Liver (tissue), 9 donors: ENCODE results near the gene COX7A2. TPM values are rescaled to one million over a fixed set of nuclear protein-coding genes. Genes with fewer than 3 reads are reported as not detected.

Source experiments
- DNase-seq: peaks from one replicate; pipeline ENCODE4 v3.0.0-alpha.2; 2017; ENCODE audit warnings: low spot score
- H3K27ac ChIP-seq, 2 donors: one replicate each; pipeline ENCODE4 v1.7.0; 2013; ENCODE audit warnings: inconsistent platforms in 2 of 2, low read length in 2 of 2, control low read depth in 1 of 2, low read depth in 1 of 2, mild to moderate bottlenecking in 1 of 2
- H3K27me3 ChIP-seq, 4 donors: one replicate each; pipeline versions ENCODE4 v1.6.1 to v1.7.0; 2013; ENCODE audit warnings: low read length in 3 of 4, inconsistent platforms in 1 of 4, mild to moderate bottlenecking in 1 of 4, moderate library complexity in 1 of 4; ENCODE audit not compliant: control insufficient read depth in 4 of 4, insufficient read depth in 4 of 4
- H3K36me3 ChIP-seq, 4 donors: one replicate each; pipeline versions ENCODE4 v1.6.1 to v1.7.0; 2013; ENCODE audit warnings: low read length in 3 of 4, mild to moderate bottlenecking in 3 of 4, low read depth in 1 of 4, moderate library complexity in 1 of 4; ENCODE audit not compliant: control insufficient read depth in 4 of 4, insufficient read depth in 3 of 4
- H3K4me1 ChIP-seq, 4 donors: one replicate each; pipeline versions ENCODE4 v1.6.1 to v1.7.0; 2013; ENCODE audit warnings: low read length in 3 of 4, mild to moderate bottlenecking in 3 of 4, moderate library complexity in 1 of 4; ENCODE audit not compliant: control insufficient read depth in 4 of 4, insufficient read depth in 4 of 4
- H3K4me3 ChIP-seq, 3 donors: one replicate each; pipeline versions ENCODE4 v1.6.1 to v1.7.0; 2013; ENCODE audit warnings: low read length in 3 of 3, control low read depth in 1 of 3, low read depth in 1 of 3, mild to moderate bottlenecking in 1 of 3
- H3K9ac ChIP-seq, 2 donors: one replicate each; pipeline ENCODE4 v1.7.0; 2013; ENCODE audit warnings: low read length in 2 of 2, mild to moderate bottlenecking in 2 of 2, moderate library complexity in 2 of 2, control low read depth in 1 of 2, low read depth in 1 of 2
- H3K9me3 ChIP-seq, 4 donors: one replicate each; pipeline versions ENCODE4 v1.6.1 to v1.7.0; 2013; ENCODE audit warnings: low read length in 3 of 4; ENCODE audit not compliant: control insufficient read depth in 4 of 4
- EGR1 ChIP-seq, 2 donors: IDR thresholded peaks; 2 replicates each; pipeline ENCODE4 v1.6.1; 2016 to 2018; ENCODE audit warnings: antibody characterized with exemption in 2 of 2, low read depth in 2 of 2
- FOXA1 ChIP-seq: IDR thresholded peaks from 2 replicates; pipeline ENCODE4 v1.6.1; 2016; ENCODE audit warnings: antibody characterized with exemption
- FOXA2 ChIP-seq: IDR thresholded peaks from 2 replicates; pipeline ENCODE4 v1.6.1; 2016; ENCODE audit warnings: antibody characterized with exemption
- GABPA ChIP-seq, 2 donors: IDR thresholded peaks in 1 of 2; conservative IDR thresholded peaks in 1 of 2; 2 replicates each; pipeline ENCODE4 v1.6.1; 2016; ENCODE audit warnings: antibody characterized with exemption in 2 of 2, mild to moderate bottlenecking in 1 of 2, moderate library complexity in 1 of 2
- HNF4A ChIP-seq, 2 donors: conservative IDR thresholded peaks; 2 replicates each; pipeline ENCODE4 v1.6.1; 2016; ENCODE audit warnings: antibody characterized with exemption in 2 of 2, mild to moderate bottlenecking in 2 of 2
- HNF4G ChIP-seq: IDR thresholded peaks from 2 replicates; pipeline ENCODE4 v1.6.1; 2016; ENCODE audit warnings: antibody characterized with exemption
- JUND ChIP-seq, 2 donors: IDR thresholded peaks; 2 replicates each; pipeline ENCODE4 v1.6.1; 2016; ENCODE audit warnings: antibody characterized with exemption in 2 of 2
- NR2F2 ChIP-seq: IDR thresholded peaks from 2 replicates; pipeline ENCODE4 v1.6.1; 2016; ENCODE audit warnings: antibody characterized with exemption
- RAD21 ChIP-seq, 2 donors: IDR thresholded peaks; 2 replicates each; pipeline ENCODE4 v1.6.1; 2016; ENCODE audit warnings: antibody characterized with exemption in 2 of 2, mild to moderate bottlenecking in 2 of 2
- RXRA ChIP-seq, 2 donors: IDR thresholded peaks; 2 replicates each; pipeline ENCODE4 v1.6.1; 2017 to 2018; ENCODE audit warnings: antibody characterized with exemption in 2 of 2, mild to moderate bottlenecking in 1 of 2
- SP1 ChIP-seq: IDR thresholded peaks from 2 replicates; pipeline ENCODE4 v1.6.1; 2018; ENCODE audit warnings: antibody characterized with exemption, mild to moderate bottlenecking
- TAF1 ChIP-seq: conservative IDR thresholded peaks from 2 replicates; pipeline ENCODE4 v1.6.1; 2016; ENCODE audit warnings: antibody characterized with exemption, mild to moderate bottlenecking
- YY1 ChIP-seq: IDR thresholded peaks from 2 replicates; pipeline ENCODE4 v1.6.1; 2016; ENCODE audit warnings: antibody characterized with exemption, mild to moderate bottlenecking
- WGBS: extraction: QIAGEN DNeasy Blood & Tissue Kit; methylation state at CpG from one replicate; pipeline ENCODE4 v1.1.7; 2013; 5-methylcytosine and 5-hydroxymethylcytosine counted together
- polyA plus RNA-seq, 2 donors: library from polyadenylated mRNA; stranded (reverse) in 1 of 2; unstranded in 1 of 2; fragments of 200-250 nt in 1 of 2; fragments of >200 nt in 1 of 2; fragmentation: Nextera tagmentation in 1 of 2; extraction: Ambion mirVana in 1 of 2; gene quantifications; one replicate each; pipeline versions ENCODE4 v1.2.1 to v1.2.3, GENCODE V29; 2013 to 2015
- total RNA-seq, 2 donors: library from RNA; depleted of rRNA; stranded (reverse); fragments of >200 nt; gene quantifications; one replicate each; pipeline ENCODE4 v1.2.3, GENCODE V29; 2014
- TF ChIP-seq, protein P1 (sequence below): fragments of 150-350 bp; IDR thresholded peaks from 2 replicates; pipeline ENCODE4 v1.5.1; 2017; ENCODE audit warnings: improper control_type of control experiment, low read depth, low read length; ENCODE audit not compliant: missing input control
- TF ChIP-seq, protein P2 (sequence below): IDR thresholded peaks from 2 replicates; pipeline ENCODE4 v1.6.1; 2016; ENCODE audit warnings: antibody characterized with exemption
- TF ChIP-seq, protein P3 (sequence below): IDR thresholded peaks from 2 replicates; pipeline ENCODE4 v1.6.1; 2016; ENCODE audit warnings: antibody characterized with exemption, mild to moderate bottlenecking
- TF ChIP-seq, protein P4 (sequence below): IDR thresholded peaks from 2 replicates; pipeline ENCODE4 v1.6.1; 2016; ENCODE audit warnings: antibody characterized with exemption
- TF ChIP-seq, protein P5 (sequence below): IDR thresholded peaks from 2 replicates; pipeline ENCODE4 v1.6.1; 2016; ENCODE audit warnings: antibody characterized with exemption
- donor health status: healthy.
- donor health status: healthy.
- donor health status: healthy.
- donor health status: healthy.
- donor health status: healthy.

COX7A2 gene
- total and polyA plus RNA-seq, 4 donors: 69.8 to 583 (median 289) TPM

DNA sequence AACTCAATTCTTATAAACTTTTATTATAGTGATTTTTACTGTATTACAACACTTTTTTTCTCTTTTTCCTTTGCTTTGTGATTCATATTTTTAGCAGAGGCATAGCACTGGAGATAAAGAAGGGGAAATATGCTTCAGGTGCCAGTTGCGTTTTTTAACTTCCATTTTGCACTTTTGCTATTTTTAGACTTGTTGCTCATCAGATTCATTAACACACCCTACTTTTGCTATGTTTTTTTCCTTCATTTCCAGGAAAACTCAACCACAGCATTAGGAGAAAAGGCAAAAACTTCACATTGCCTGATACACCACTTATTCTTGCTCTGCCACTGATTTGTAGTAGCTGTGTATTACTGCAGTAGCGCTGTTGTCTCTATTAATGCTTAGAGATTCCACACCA, 49.0 kb upstream of the COX7A2 start:
- no peak overlapping the region for H3K27ac ChIP-seq
- no peak overlapping the region for H3K4me3 ChIP-seq
- H3K4me1 ChIP-seq: no peaks in the 10 kb centered on the region
- peaks cover 0 to 3% (median 0%) of the 10 kb centered on the region in 4 donors for H3K36me3 ChIP-seq
- H3K9ac ChIP-seq: no peak overlapping the region
- no peaks in the 10 kb centered on the region for H3K27me3 ChIP-seq
- no peak for DNase-seq
- 91% methylated on average over 2 of the region's 2 CpGs for WGBS
- TF ChIP-seq HNF4A (conservative IDR thresholded peaks at IDR 0.05) (no peak), GABPA (IDR thresholded peaks at IDR 0.05 in 1 of 2, conservative IDR thresholded peaks at IDR 0.05 in 1 of 2) (no peak), FOXA1 (no peak), JUND (IDR thresholded peaks at IDR 0.05) (no peak), YY1 (no peak), FOXA2 (no peak), NR2F2 (no peak), RAD21 (IDR thresholded peaks at IDR 0.05) (no peak), SP1 (no peak), TAF1 (no peak), RXRA (IDR thresholded peaks at IDR 0.05) (no peak), HNF4G (no peak), EGR1 (IDR thresholded peaks at IDR 0.05; ENCODE audit: low read depth in 2 of 2) (no peak)
- TF ChIP-seq, protein P1, sequence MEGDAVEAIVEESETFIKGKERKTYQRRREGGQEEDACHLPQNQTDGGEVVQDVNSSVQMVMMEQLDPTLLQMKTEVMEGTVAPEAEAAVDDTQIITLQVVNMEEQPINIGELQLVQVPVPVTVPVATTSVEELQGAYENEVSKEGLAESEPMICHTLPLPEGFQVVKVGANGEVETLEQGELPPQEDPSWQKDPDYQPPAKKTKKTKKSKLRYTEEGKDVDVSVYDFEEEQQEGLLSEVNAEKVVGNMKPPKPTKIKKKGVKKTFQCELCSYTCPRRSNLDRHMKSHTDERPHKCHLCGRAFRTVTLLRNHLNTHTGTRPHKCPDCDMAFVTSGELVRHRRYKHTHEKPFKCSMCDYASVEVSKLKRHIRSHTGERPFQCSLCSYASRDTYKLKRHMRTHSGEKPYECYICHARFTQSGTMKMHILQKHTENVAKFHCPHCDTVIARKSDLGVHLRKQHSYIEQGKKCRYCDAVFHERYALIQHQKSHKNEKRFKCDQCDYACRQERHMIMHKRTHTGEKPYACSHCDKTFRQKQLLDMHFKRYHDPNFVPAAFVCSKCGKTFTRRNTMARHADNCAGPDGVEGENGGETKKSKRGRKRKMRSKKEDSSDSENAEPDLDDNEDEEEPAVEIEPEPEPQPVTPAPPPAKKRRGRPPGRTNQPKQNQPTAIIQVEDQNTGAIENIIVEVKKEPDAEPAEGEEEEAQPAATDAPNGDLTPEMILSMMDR: no peak
- TF ChIP-seq, protein P2, sequence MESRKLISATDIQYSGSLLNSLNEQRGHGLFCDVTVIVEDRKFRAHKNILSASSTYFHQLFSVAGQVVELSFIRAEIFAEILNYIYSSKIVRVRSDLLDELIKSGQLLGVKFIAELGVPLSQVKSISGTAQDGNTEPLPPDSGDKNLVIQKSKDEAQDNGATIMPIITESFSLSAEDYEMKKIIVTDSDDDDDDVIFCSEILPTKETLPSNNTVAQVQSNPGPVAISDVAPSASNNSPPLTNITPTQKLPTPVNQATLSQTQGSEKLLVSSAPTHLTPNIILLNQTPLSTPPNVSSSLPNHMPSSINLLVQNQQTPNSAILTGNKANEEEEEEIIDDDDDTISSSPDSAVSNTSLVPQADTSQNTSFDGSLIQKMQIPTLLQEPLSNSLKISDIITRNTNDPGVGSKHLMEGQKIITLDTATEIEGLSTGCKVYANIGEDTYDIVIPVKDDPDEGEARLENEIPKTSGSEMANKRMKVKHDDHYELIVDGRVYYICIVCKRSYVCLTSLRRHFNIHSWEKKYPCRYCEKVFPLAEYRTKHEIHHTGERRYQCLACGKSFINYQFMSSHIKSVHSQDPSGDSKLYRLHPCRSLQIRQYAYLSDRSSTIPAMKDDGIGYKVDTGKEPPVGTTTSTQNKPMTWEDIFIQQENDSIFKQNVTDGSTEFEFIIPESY: no peak
- TF ChIP-seq, protein P3, sequence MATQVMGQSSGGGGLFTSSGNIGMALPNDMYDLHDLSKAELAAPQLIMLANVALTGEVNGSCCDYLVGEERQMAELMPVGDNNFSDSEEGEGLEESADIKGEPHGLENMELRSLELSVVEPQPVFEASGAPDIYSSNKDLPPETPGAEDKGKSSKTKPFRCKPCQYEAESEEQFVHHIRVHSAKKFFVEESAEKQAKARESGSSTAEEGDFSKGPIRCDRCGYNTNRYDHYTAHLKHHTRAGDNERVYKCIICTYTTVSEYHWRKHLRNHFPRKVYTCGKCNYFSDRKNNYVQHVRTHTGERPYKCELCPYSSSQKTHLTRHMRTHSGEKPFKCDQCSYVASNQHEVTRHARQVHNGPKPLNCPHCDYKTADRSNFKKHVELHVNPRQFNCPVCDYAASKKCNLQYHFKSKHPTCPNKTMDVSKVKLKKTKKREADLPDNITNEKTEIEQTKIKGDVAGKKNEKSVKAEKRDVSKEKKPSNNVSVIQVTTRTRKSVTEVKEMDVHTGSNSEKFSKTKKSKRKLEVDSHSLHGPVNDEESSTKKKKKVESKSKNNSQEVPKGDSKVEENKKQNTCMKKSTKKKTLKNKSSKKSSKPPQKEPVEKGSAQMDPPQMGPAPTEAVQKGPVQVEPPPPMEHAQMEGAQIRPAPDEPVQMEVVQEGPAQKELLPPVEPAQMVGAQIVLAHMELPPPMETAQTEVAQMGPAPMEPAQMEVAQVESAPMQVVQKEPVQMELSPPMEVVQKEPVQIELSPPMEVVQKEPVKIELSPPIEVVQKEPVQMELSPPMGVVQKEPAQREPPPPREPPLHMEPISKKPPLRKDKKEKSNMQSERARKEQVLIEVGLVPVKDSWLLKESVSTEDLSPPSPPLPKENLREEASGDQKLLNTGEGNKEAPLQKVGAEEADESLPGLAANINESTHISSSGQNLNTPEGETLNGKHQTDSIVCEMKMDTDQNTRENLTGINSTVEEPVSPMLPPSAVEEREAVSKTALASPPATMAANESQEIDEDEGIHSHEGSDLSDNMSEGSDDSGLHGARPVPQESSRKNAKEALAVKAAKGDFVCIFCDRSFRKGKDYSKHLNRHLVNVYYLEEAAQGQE: no peak
- TF ChIP-seq, protein P4, sequence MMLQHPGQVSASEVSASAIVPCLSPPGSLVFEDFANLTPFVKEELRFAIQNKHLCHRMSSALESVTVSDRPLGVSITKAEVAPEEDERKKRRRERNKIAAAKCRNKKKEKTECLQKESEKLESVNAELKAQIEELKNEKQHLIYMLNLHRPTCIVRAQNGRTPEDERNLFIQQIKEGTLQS: no peak
- H3K9me3 ChIP-seq: no peaks in the 10 kb centered on the region

DNA sequence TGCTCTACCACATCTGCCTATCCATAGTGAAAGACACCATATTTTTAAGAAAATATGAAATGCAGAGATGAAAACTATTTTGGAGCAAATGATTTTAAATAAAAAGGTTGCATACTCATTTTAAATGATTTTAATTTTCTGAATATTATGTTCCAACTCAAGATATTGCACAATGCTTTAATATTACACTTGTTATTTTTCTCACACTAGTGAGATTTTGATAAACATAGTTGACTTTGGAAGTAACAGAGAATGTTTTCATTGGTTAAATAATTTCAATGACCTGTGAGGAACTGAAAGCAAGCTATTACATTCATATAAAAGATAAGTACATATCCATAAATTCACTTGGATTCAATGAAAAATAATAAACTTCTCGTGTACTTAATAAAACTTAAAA, 48.1 kb upstream of the COX7A2 start:
- WGBS: 87% methylated on average over 1 of the region's 1 CpG
- no peak overlapping the region for H3K27ac ChIP-seq
- H3K27me3 ChIP-seq: no peaks in the 10 kb centered on the region
- TF ChIP-seq, protein P5, sequence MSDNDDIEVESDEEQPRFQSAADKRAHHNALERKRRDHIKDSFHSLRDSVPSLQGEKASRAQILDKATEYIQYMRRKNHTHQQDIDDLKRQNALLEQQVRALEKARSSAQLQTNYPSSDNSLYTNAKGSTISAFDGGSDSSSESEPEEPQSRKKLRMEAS: no peak
- TF ChIP-seq FOXA1: no peak
- TF ChIP-seq GABPA (IDR thresholded peaks at IDR 0.05 in 1 of 2, conservative IDR thresholded peaks at IDR 0.05 in 1 of 2): no peak
- no peak for TF ChIP-seq SP1
- TF ChIP-seq EGR1 (IDR thresholded peaks at IDR 0.05; ENCODE audit: low read depth in 2 of 2): no peak
- no peak for TF ChIP-seq HNF4A (conservative IDR thresholded peaks at IDR 0.05)
- TF ChIP-seq NR2F2: no peak
- TF ChIP-seq, protein P1: no peak
- no peak for TF ChIP-seq JUND (IDR thresholded peaks at IDR 0.05)
- TF ChIP-seq, protein P3: no peak
- TF ChIP-seq RAD21 (IDR thresholded peaks at IDR 0.05): no peak
- no peak for TF ChIP-seq HNF4G
- no peak for TF ChIP-seq TAF1

More for the DNA sequence above, 48.1 kb upstream of the COX7A2 start:
- no peak overlapping the region for H3K9ac ChIP-seq
- DNase-seq: no peak
- peaks cover 0 to 3% (median 0%) of the 10 kb centered on the region in 4 donors for H3K36me3 ChIP-seq
- no peak overlapping the region for H3K4me3 ChIP-seq
- H3K9me3 ChIP-seq: no peaks in the 10 kb centered on the region
- H3K4me1 ChIP-seq: no peaks in the 10 kb centered on the region
